ENCODE data around the gene IL22RA1. TPM values are rescaled to one million over a fixed set of nuclear protein-coding genes. Genes with fewer than 3 reads are reported as not detected.

Gene IL22RA1
- total and polyA plus RNA-seq, 2 donors from 2014 or later, result 1.4 TPM

DNA sequence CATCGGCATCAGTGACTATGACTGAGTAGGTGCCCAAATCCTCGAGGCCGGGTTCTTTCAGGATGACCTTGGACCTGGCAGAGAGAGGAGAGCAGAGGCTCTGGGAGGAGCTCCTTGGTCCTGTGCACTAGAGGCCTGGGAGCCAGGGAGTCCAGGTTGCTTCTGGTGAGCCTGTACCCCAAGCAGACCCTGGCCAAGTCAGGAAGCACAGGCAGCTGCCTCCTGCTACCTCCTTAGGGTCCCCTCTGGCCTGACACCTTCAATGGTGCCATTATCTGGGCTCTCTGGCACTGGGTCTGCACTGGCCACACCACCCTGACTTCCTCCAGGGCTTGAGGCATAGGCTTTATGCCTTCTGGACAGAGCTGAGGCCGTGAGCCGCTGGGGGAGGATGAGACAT lies 68.7 kb downstream of the IL22RA1 start:
- DNase-seq (peak in 1 of 5 donors; percentile 54), FAIRE-seq (no peak)
- peaks cover 0 to 2% (median 0%) of the 10 kb centered on the region in 3 donors for H3K4me1 ChIP-seq (ENCODE audit: control insufficient read depth in 2 of 3, insufficient read depth in 2 of 3, low read depth in 1 of 3, low read length in 3 of 3)
- TF ChIP-seq, protein P1, sequence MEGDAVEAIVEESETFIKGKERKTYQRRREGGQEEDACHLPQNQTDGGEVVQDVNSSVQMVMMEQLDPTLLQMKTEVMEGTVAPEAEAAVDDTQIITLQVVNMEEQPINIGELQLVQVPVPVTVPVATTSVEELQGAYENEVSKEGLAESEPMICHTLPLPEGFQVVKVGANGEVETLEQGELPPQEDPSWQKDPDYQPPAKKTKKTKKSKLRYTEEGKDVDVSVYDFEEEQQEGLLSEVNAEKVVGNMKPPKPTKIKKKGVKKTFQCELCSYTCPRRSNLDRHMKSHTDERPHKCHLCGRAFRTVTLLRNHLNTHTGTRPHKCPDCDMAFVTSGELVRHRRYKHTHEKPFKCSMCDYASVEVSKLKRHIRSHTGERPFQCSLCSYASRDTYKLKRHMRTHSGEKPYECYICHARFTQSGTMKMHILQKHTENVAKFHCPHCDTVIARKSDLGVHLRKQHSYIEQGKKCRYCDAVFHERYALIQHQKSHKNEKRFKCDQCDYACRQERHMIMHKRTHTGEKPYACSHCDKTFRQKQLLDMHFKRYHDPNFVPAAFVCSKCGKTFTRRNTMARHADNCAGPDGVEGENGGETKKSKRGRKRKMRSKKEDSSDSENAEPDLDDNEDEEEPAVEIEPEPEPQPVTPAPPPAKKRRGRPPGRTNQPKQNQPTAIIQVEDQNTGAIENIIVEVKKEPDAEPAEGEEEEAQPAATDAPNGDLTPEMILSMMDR (IDR thresholded peaks at IDR 0.05; ENCODE audit: borderline replicate concordance, extremely low read depth, insufficient read depth), result no peak
- no peak overlapping the region for H3K27ac ChIP-seq (ENCODE audit: low read depth in 2 of 2, low read length in 2 of 2)
- no peak overlapping the region for H3K4me3 ChIP-seq (ENCODE audit: low read length in 3 of 3)
- no peak overlapping the region for H3K9ac ChIP-seq (ENCODE audit: low read length in 3 of 3)
- H3K36me3 ChIP-seq (ENCODE audit: control insufficient read depth in 2 of 3, insufficient read depth in 3 of 3, low read length in 3 of 3), result no peaks in the 10 kb centered on the region
- H3K27me3 ChIP-seq (ENCODE audit: control insufficient read depth, insufficient read depth, low read length), result no peaks in the 10 kb centered on the region
- H3K9me3 ChIP-seq (ENCODE audit: control insufficient read depth in 2 of 3, insufficient read depth in 1 of 3, low read length in 3 of 3), result no peaks in the 10 kb centered on the region
- intact Hi-C loops (cut with DNase I), result no loop called here

DNA sequence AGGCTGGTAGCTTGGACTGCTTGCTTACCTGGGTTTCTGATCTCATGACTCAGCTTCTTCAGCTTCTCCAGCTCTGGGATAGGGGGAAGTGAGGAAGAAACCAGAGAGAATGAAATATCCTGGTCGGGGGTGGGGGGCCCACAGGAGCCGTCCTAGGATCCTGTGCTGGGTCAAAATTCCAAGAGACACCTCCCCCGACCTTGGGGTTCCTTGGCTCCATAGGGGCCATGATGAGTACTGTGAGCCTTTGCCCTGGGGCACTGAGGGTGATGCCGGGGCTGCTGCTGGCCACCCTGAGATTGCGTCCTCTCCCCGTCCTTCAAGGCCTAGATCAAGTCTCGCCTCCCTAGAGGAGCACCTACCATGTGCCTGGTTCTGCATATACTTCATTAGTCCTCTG lies 71.0 kb downstream of the IL22RA1 start:
- Histone ChIP-seq H3K27me3 (ENCODE audit: control insufficient read depth, insufficient read depth, low read length) (no peaks in the 10 kb centered on the region), H3K27ac (ENCODE audit: low read depth in 2 of 2, low read length in 2 of 2) (no peak overlapping the region), H3K9me3 (ENCODE audit: control insufficient read depth in 2 of 3, insufficient read depth in 1 of 3, low read length in 3 of 3) (no peaks in the 10 kb centered on the region), H3K36me3 (ENCODE audit: control insufficient read depth in 2 of 3, insufficient read depth in 3 of 3, low read length in 3 of 3) (no peaks in the 10 kb centered on the region), H3K9ac (ENCODE audit: low read length in 3 of 3) (no peak overlapping the region), H3K4me1 (ENCODE audit: control insufficient read depth in 2 of 3, insufficient read depth in 2 of 3, low read depth in 1 of 3, low read length in 3 of 3) (peaks cover 0 to 2% (median 0%) of the 10 kb centered on the region in 3 donors), H3K4me3 (ENCODE audit: low read length in 3 of 3) (no peak overlapping the region)
- TF ChIP-seq, protein P1 (IDR thresholded peaks at IDR 0.05; ENCODE audit: borderline replicate concordance, extremely low read depth, insufficient read depth), result no peak
- intact Hi-C loops (cut with DNase I), result no loop called here
- FAIRE-seq (no peak), DNase-seq (peak in 1 of 5 donors; percentile 43)

DNA sequence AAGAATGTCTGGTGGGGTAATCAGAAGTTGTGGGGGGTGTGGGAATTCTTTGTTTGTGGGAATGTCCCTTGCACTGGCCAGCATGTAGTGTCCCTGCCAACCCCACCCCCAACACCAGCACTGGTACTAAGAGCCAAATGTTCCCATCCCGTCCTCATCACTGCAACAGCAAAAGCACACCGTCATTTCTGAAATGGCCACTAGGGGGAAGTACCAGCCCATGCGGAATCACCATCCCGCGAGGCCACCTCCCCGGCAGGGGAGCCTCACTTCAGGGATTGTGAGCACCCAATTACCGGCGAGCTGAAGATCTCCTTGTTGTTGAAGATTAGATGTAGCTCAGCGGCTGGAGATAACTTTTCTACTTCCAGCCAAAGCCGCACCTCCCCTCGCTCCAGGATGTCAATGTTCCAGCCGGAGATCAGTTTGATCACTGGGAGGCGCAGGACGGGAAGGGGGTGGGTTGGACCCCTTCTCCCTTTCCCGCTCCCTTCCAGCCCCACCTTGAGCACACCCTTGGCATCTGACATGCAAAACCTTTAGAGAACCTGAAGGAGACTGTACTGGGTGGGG lies 72.0 kb downstream of the IL22RA1 start:
- Histone ChIP-seq H3K36me3 (ENCODE audit: control insufficient read depth in 2 of 3, insufficient read depth in 3 of 3, low read length in 3 of 3) (no peaks in the 10 kb centered on the region), H3K27ac (ENCODE audit: low read depth in 2 of 2, low read length in 2 of 2) (no peak overlapping the region), H3K9ac (ENCODE audit: low read length in 3 of 3) (no peak overlapping the region), H3K9me3 (ENCODE audit: control insufficient read depth in 2 of 3, insufficient read depth in 1 of 3, low read length in 3 of 3) (no peaks in the 10 kb centered on the region), H3K27me3 (ENCODE audit: control insufficient read depth, insufficient read depth, low read length) (no peaks in the 10 kb centered on the region), H3K4me1 (ENCODE audit: control insufficient read depth in 2 of 3, insufficient read depth in 2 of 3, low read depth in 1 of 3, low read length in 3 of 3) (peaks cover 0 to 2% (median 0%) of the 10 kb centered on the region in 3 donors), H3K4me3 (ENCODE audit: low read length in 3 of 3) (no peak overlapping the region)
- DNase-seq (peak; percentile 55 to 91 (median 90)), FAIRE-seq (no peak)
- intact Hi-C loops (cut with DNase I), result no loop called here
- TF ChIP-seq, protein P1 (IDR thresholded peaks at IDR 0.05; ENCODE audit: borderline replicate concordance, extremely low read depth, insufficient read depth), result peak; percentile 94

GRCh38 chr1:24069817-24070216 lies 73.1 kb downstream of the IL22RA1 start:
- Histone ChIP-seq H3K36me3 (ENCODE audit: control insufficient read depth in 2 of 3, insufficient read depth in 3 of 3, low read length in 3 of 3) (peaks cover 0 to 3% (median 0%) of the 10 kb centered on the region in 3 donors), H3K4me3 (ENCODE audit: low read length in 3 of 3) (no peak overlapping the region), H3K9me3 (ENCODE audit: control insufficient read depth in 2 of 3, insufficient read depth in 1 of 3, low read length in 3 of 3) (no peaks in the 10 kb centered on the region), H3K9ac (ENCODE audit: low read length in 3 of 3) (no peak overlapping the region), H3K27ac (ENCODE audit: low read depth in 2 of 2, low read length in 2 of 2) (no peak overlapping the region), H3K27me3 (ENCODE audit: control insufficient read depth, insufficient read depth, low read length) (no peaks in the 10 kb centered on the region), H3K4me1 (ENCODE audit: control insufficient read depth in 2 of 3, insufficient read depth in 2 of 3, low read depth in 1 of 3, low read length in 3 of 3) (no peaks in the 10 kb centered on the region)
- intact Hi-C loops (cut with DNase I), result no loop called here
- FAIRE-seq, result no peak
- TF ChIP-seq, protein P1 (IDR thresholded peaks at IDR 0.05; ENCODE audit: borderline replicate concordance, extremely low read depth, insufficient read depth), result no peak
- DNase-seq, result peak in 1 of 5 donors; percentile 12
